HepG2 (cell line): Measurements from ENCODE around the gene GALR3. TPM values are rescaled to one million over a fixed set of nuclear protein-coding genes. Genes with fewer than 3 reads are reported as not detected.
A peak's percentile ranks its signal among the peaks of the same experiment; 100 is the strongest.

Source experiments
- CSRNP1 ChIP-seq: sonication (generic); formaldehyde crosslinking; IDR thresholded peaks from 2 replicates; pipeline ENCODE4 v1.8.1; 2023; ENCODE audit warnings: mild to moderate bottlenecking, missing genetic modification reagents
- FLYWCH1 ChIP-seq: sonication (generic); formaldehyde crosslinking; IDR thresholded peaks from 2 replicates; pipeline ENCODE4 v1.8.1; 2023; ENCODE audit warnings: mild to moderate bottlenecking, missing genetic modification reagents
- HCFC1 ChIP-seq: fragments of 150-350 bp; IDR thresholded peaks from 2 replicates; pipeline ENCODE4 v1.6.1; 2014; ENCODE audit warnings: low read depth, low read length
- KDM5B ChIP-seq: sonication (generic); formaldehyde crosslinking; IDR thresholded peaks from 2 replicates; pipeline ENCODE4 v1.4.0; 2020; ENCODE audit warnings: missing genetic modification reagents, mild to moderate bottlenecking, borderline replicate concordance
- MXD3 ChIP-seq: IDR thresholded peaks from 2 replicates; pipeline ENCODE4 v1.6.1; 2016; ENCODE audit warnings: mild to moderate bottlenecking, missing biosample characterization, missing genetic modification reagents
- MYNN ChIP-seq: sonication (generic); formaldehyde crosslinking; IDR thresholded peaks from 2 replicates; pipeline ENCODE4 v1.4.0; 2020; ENCODE audit warnings: mild to moderate bottlenecking, low read depth, missing genetic modification reagents
- NFKB2 ChIP-seq: sonication (generic); formaldehyde crosslinking; IDR thresholded peaks from 2 replicates; pipeline ENCODE4 v1.4.0; 2020; ENCODE audit warnings: missing genetic modification reagents, borderline replicate concordance
- NRL ChIP-seq: sonication (generic); formaldehyde crosslinking; IDR thresholded peaks from 2 replicates; pipeline ENCODE4 v1.5.0; 2020; ENCODE audit warnings: missing genetic modification reagents, mild to moderate bottlenecking, moderate library complexity, borderline replicate concordance
- ONECUT2 ChIP-seq: sonication (generic); formaldehyde crosslinking; IDR thresholded peaks from 2 replicates; pipeline ENCODE4 v1.4.0; 2020; ENCODE audit warnings: missing genetic modification reagents
- PRMT3 ChIP-seq: sonication (generic); formaldehyde crosslinking; IDR thresholded peaks from 2 replicates; pipeline ENCODE4 v1.8.1; 2022; ENCODE audit warnings: low read depth, mild to moderate bottlenecking, moderate library complexity, missing genetic modification reagents, borderline replicate concordance
- SALL1 ChIP-seq: sonication (generic); formaldehyde crosslinking; IDR thresholded peaks from 2 replicates; pipeline ENCODE4 v1.8.0; 2022; ENCODE audit warnings: mild to moderate bottlenecking, missing genetic modification reagents
- SMC3 ChIP-seq: IDR thresholded peaks from 2 replicates; pipeline ENCODE4 v1.6.1; 2011; ENCODE audit warnings: low read length, improper control_type of control experiment
- TCF7L2 ChIP-seq: IDR thresholded peaks from 2 replicates; pipeline ENCODE4 v1.6.1; 2011; ENCODE audit warnings: mild to moderate bottlenecking, low read depth, low read length, moderate library complexity
- THAP8 ChIP-seq: sonication (generic); formaldehyde crosslinking; IDR thresholded peaks from 2 replicates; pipeline ENCODE4 v1.5.1; 2020; ENCODE audit warnings: missing genetic modification reagents, mild to moderate bottlenecking, borderline replicate concordance
- ZHX1 ChIP-seq: sonication (generic); formaldehyde crosslinking; IDR thresholded peaks from 2 replicates; pipeline ENCODE4 v1.8.1; 2022; ENCODE audit warnings: low read depth, mild to moderate bottlenecking, missing genetic modification reagents
- ZNF260 ChIP-seq: sonication (generic); formaldehyde crosslinking; IDR thresholded peaks from 2 replicates; pipeline ENCODE4 v1.4.0; 2020; ENCODE audit warnings: missing genetic modification reagents, low read depth, mild to moderate bottlenecking, borderline replicate concordance
- ZNF430 ChIP-seq: sonication (generic); formaldehyde crosslinking; IDR thresholded peaks from 2 replicates; pipeline ENCODE4 v1.9.0; 2021; ENCODE audit warnings: mild to moderate bottlenecking, missing genetic modification reagents
- ZNF431 ChIP-seq: sonication (generic); formaldehyde crosslinking; IDR thresholded peaks from 2 replicates; pipeline ENCODE4 v1.9.0; 2022; ENCODE audit warnings: missing genetic modification reagents, low read depth, mild to moderate bottlenecking, borderline replicate concordance
- ZNF496 ChIP-seq: sonication (generic); formaldehyde crosslinking; IDR thresholded peaks from 2 replicates; pipeline ENCODE4 v1.8.1; 2023; ENCODE audit warnings: mild to moderate bottlenecking, moderate library complexity, missing genetic modification reagents; ENCODE audit not compliant: insufficient replicate concordance
- ZNF572 ChIP-seq: sonication (generic); formaldehyde crosslinking; IDR thresholded peaks from 2 replicates; pipeline ENCODE4 v1.5.1; 2020; ENCODE audit warnings: mild to moderate bottlenecking, missing genetic modification reagents
- ZNF598 ChIP-seq: sonication (generic); formaldehyde crosslinking; IDR thresholded peaks from 2 replicates; pipeline ENCODE4 v1.5.1; 2020; ENCODE audit warnings: mild to moderate bottlenecking, missing genetic modification reagents, borderline replicate concordance
- ZNF670 ChIP-seq: sonication (generic); formaldehyde crosslinking; IDR thresholded peaks from 2 replicates; pipeline ENCODE4 v1.8.0; 2022; ENCODE audit warnings: mild to moderate bottlenecking, missing genetic modification reagents, borderline replicate concordance
- ZNF878 ChIP-seq: sonication (generic); formaldehyde crosslinking; IDR thresholded peaks from 2 replicates; pipeline ENCODE4 v1.8.1; 2023; ENCODE audit warnings: mild to moderate bottlenecking, missing genetic modification reagents, moderate library complexity
- polyA plus RNA-seq, 8 experiments: library from polyadenylated mRNA; depleted of rRNA in 3 of 8; stranded (reverse) in 7 of 8; unstranded in 1 of 8; fragments of >200 nt; fragmentation: Illumina TruSeq in 4 of 8; extraction: Trizol in 4 of 8; gene quantifications; 2 replicates each; pipeline versions ENCODE4 v1.2.1 to v1.2.3, GENCODE V29; 2011 to 2016; ENCODE audit warnings: low read depth in 4 of 8, missing spikeins in 1 of 8, mixed read lengths in 1 of 8; ENCODE audit not compliant: insufficient read depth in 1 of 8
- total RNA-seq, 5 experiments: library from RNA; depleted of rRNA; stranded (reverse); fragments of >200 nt; fragmentation: Illumina TruSeq; extraction: Trizol; gene quantifications; 2 replicates each; pipeline ENCODE4 v1.2.3, GENCODE V29; 2016; ENCODE audit warnings: low read depth in 1 of 5

The GALR3 gene
- total and polyA plus RNA-seq, 2 of the 13 experiments (the other 11 are each of a cell fraction or from before 2014, with no cell fraction given) = 0.13 TPM; not detected in 1

- TF ChIP-seq SALL1 (CRISPR knock-in tag) (peak; percentile 34; the same call in 1 of the 2 replicates), FLYWCH1 (CRISPR knock-in tag) (no peak), ZHX1 (CRISPR knock-in tag) (0 out of 2 replicates have a peak, but pooled peaks have one; percentile 22), PRMT3 (CRISPR knock-in tag) (no peak), ZNF572 (CRISPR knock-in tag) (no peak), ZNF598 (CRISPR knock-in tag) (no peak), CSRNP1 (no peak), ZNF496 (CRISPR knock-in tag) (no peak), MYNN (no peak), ZNF430 (no peak), THAP8 (CRISPR knock-in tag) (0 out of 2 replicates have a peak, but pooled peaks have one; percentile 52), ZNF431 (no peak; the same call in 1 of the 2 replicates), NFKB2 (CRISPR knock-in tag) (peak; percentile 47; the same call in 1 of the 2 replicates), ZNF878 (CRISPR knock-in tag) (0 out of 2 replicates have a peak, but pooled peaks have one; percentile 12), HCFC1 (peak; percentile 72; the same call in 1 of the 2 replicates), TCF7L2 (peak; percentile 77; the same call in 1 of the 2 replicates), MXD3 (CRISPR knock-in tag) (no peak), ONECUT2 (CRISPR knock-in tag) (peak; percentile 96), ZNF670 (CRISPR knock-in tag) (no peak), NRL (CRISPR knock-in tag) (peak; percentile 67; the same call in 1 of the 2 replicates), SMC3 (no peak), KDM5B (CRISPR knock-in tag) (peak; percentile 61; the same call in 1 of the 2 replicates), ZNF260 (no peak)
Measured at GRCh38 chr22:37802310-37803194, 20.6 kb upstream of the GALR3 start (continued).
